Pons (tissue), 1 donor: ENCODE measurements around the gene TP53BP1.

Experiments used
- DNase-seq: peaks from one replicate; pipeline ENCODE4 v3.0.0-alpha.2; 2016; ENCODE audit warnings: low spot score

TP53BP1 gene

DNA sequence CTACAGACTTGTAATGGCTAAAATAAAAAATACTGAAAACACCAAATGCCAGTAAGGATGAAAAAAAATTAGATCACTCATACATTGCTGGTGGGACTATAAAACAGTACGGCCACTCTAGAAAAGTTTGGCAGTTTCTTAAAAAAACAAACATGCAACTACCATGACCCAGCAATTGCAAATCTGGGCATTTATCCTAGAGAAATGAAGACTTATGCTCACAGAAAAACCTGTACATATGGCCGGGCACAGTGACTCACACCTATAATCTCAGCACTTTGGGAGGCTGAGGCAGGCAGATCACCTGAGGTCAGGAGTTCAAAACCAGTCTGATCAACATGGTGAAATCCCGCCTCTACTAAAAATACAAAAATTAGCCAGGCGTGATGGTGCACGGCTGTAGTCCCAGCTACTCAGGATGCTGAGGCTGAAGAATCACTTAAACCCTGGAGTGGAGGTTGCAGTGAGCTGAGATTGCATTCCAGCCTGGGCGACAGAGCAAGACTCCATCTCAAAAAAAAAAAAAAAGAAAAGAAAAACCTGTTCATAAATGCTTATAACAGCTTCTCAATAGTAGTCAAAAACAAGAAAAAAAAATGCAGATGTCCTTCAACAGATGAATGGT is 5.6 kb downstream of the TP53BP1 start:
- no peak for DNase-seq

DNA sequence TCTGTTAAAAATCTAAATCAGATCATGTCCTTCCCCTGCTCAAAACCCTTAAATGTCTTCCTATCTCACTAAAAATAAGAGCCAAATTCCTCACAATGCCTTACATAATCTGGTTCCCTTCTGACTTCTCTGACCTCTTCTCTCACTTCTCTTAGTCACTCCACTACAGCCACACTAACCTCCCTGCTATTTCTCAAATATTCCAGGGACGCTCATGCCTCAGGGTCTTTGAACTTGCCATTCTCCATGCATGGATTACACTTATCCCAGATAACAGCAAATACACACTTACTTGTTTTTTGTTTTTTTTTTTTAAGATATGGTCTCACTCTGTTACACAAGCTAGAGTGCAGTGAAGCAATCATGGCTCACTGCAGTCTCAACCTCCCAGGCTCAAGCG is 8.5 kb downstream of the TP53BP1 start:
- no peak for DNase-seq

DNA sequence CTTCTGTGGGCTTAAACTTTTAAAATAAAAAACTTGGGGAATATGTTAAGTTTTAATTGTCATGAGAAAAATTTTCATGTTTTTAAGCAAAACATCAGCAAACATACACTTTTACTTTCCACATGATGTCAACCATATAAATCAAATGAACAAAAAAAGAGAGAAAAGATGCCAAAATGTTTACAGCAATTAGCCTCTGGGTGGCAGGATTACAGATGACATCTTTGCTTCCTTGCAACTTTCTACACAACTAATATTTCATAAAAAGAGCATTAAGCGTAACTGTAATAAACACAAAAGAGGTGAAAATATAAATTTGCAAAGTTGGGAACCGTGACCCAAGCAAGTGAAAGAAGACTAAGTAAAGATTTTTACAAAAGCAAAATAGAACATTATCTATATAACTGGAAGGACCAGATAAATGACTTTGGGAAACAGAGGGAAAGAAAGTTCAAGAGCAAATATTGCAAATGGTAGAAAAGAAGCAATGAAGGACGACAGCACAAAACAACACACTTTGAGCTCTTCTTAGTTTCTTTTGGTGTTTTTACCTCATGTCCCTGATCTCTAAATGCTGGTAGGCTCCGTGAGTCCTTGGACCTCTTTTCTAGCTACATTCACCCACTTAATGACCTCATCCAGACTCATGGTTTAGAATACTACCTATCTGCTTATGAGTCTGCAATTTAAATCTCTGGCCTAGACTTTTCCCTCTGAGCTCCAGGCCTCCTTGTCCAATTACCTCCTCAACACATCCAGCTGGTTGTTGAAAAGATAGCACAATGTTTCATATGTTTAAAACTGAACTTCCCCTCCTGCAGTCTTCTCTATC is 9.4 kb downstream of the TP53BP1 start:
- peak; percentile 59 for DNase-seq

DNA sequence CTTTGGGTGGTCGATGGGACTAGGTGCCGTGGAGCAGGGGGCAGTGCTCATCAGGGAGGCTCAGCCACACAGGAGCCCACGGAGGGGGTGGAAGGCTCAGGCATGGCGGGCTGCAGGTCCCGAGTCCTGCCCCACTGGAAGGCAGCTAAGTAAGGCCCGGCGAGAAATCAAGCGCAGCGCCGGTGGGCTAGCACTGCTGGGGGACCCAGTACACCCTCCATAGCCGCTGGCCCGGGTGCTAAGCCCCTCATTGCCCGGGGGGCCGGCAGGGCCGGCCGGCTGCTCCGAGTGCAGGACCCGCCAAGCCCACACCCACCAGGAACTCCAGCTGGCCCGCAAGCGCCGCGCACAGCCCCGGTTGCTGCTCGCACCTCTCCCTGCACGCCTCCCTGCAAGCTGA is 19.1 kb downstream of the TP53BP1 start:
- DNase-seq, result no peak

DNA sequence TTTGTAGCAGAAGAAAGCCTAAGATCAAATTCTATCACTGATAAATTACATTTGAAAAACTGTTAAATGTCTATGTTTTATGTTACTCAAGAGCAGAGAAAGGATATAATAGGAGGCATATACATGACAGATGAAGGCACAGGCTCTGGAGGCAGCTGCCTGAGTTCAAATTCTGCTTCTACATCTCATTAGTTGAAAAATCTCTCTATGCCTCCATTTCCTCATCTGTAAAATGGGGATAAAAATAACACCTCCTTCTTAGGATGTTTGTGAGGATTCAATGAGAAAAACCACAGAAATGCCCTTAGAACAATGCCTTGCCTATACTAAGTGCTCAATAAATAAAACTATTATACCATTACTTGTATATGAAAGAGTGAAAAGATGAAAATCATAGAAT is 21.0 kb downstream of the TP53BP1 start:
- DNase-seq, result no peak

DNA sequence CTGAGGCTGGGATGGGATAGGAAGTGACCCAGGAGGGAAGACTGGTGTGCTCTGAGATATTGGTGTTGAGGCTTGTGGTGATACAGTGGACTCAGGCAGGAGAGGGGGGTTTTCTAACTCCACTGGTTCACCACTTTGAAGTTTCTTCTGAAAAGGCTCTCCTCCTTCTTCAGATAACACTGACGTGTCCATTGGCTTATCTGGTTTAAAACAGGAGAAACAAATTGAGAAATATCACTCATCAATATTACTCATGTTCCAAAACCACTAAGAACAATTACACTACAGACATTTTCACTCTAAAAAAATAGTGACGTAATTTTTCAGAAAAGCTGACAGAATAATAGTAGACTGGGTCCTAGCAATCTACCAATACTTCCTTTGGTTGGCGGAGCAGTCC is 23.1 kb downstream of the TP53BP1 start:
- no peak for DNase-seq

DNA sequence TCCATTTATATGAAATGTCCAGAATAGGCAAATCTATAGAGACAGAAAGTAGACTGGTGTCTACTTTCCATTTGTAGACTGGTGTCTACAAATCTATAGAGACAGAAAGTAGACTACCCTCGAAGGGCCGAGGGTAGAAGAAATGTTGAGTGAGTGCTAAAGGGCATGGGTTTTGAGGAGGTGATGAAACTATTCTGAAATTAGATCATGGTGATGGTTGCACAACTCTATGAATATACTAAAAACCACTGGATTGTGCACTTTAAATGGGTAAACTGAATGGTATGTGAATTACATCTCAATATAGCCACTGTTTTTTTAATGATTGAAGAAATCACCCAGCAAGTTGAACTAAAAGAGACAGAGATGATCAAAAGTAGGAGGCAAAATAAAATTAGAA is 27.9 kb downstream of the TP53BP1 start:
- no peak for DNase-seq

DNA sequence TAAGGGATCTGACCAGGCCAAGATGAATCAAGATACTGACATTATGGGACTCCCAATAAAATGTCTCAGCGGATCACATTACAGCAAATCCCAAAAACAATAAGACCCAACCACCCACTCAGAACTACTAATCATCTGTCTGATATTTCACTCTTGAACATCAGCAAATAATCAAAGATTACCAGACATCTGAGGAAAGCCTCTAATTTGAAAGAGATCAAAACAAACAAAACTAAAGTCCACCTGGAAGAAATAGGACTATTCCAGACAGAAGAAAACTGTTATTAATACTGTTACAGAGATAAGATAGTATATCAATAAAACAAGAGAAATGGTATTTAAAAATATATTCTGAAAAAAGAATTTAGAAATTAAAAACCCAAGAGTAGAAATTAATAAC is 29.0 kb downstream of the TP53BP1 start:
- DNase-seq, result no peak

DNA sequence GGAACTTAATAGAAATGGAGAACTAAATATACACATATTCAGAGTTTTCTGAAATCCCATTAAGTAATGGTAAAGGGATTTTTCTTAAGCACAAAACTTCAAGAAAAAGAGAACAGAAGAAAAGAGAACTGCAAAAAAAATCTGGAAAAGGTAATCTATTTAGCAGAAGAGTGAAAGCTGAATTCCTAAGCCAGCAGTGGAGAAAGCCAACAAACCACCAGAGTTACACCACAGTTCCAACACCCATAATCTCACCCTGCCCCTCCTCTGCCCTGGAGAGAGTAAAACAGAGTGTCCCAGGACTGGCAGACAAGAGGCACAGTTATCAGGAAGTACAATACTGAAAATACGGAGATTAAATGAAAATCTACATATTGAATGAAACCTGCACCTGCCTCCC is 29.4 kb downstream of the TP53BP1 start:
- DNase-seq, result no peak

DNA sequence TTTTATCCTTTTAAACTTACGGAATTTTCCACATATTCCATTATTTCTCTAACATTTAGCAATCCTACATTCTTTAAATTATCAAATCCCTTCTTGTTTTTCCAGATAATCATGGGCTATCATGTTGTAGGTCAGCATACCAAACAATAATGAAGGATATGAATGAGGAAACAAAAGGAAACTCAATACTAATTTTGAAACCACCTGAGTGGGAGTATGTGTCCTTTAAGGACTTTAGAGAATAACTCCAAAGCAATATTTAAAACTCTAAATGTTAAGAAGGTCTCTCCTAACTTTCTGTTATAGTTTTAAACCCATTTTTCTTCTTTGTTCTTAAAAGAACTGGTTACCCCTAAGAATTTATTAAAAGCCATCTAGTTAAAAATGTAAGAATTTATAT is 43.0 kb downstream of the TP53BP1 start:
- no peak for DNase-seq

DNA sequence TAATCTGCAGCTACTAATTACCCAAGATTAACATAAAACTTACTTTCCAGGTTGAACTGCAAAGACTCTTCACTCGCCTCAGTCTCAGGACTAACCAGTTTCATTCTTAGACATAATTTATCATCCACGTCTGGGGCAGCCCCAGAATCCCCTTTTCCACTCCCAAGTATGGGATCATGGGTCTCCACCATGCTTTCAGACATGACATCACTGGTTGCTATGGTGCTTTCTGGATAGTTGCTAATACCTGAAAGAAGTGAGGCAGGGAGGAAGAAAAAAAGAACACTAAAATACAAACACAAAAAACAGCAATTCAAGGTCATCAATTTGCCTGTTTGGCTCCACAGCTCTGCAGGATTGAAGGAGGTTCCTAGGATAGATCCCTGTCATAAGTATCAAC is 46.6 kb downstream of the TP53BP1 start:
- DNase-seq, result no peak

DNA sequence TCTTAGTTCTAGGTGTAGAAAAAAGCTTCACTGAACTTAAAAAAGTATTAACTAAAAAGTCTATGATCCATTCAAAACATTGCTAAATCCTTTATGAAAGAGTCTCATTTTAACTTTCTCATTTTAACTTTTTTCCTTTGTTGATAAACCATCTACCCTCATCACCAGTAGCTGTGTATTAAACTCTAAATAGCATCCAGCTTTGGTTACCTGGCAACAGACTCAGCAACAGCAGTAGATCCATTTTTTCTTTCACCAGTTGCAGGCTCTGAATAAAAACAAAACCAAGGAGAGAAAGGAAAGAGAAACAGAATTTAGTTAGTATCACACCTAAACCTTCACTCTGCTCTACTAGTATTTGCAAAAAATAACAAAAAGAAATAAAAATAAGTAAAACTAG is 51.6 kb downstream of the TP53BP1 start:
- peak; percentile 19 for DNase-seq

DNA sequence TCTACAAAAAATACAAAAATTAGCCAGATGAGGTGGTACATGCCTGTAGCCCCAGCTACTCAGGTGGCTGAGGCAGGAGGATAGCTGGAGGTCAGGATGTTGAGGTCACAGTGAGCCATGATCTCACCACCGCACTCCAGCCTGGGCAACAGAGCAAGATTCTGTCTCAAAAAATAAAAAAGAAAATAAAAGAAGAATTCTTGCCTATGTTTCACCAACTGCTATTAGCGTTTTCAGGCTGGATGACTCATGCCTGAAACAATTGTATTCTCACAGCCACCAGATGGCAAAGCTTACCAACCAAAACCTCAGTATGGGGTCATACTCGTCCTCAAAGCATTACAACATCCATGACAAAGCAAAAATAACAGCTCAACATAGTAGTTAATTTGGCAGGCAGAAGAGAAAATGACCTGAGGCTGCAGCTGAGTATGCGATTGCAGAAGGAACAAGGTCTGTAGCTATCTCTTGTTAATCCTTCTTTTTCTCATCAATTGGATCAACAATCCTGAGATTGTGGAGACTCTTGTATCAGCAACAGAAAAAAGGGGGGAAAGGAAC is 52.2 kb downstream of the TP53BP1 start:
- peak; percentile 97 for DNase-seq

DNA sequence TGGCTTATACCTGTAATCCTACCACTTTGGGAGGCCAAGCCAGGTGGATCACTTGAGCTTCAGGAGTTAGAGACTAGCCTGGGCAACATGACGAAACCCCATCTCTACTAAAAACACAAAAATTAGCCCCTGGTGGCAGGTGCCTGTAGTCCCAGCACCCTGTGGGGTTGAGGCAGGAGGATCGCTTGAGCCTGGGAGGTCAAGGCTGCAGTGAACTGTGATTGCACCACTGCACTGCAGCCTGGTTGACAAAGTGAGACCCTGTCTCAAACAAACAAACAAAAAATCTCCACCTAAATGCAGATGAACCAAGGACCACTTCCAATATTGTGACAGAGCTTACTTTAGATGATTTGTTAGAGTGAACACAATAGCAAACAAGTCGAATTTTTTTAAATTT is 53.7 kb downstream of the TP53BP1 start:
- DNase-seq, result no peak

DNA sequence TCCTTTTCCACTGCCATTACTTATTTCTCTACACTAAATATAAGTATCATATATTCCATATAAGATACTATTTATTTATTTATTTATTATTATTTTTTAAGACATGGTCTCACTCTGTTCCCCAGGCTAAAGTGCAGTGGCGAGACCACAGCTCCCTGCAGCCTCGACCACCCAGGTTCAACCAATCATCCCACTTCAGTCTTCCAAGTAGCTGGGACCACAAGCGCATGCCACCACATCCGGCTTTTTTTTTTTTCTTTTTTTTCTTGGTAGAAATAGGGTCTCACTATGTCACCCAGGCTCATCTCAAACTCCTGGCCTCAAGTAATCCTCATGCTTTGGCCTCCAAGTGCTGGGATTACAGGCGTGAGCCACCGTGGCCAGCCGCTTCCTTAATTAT is 56.6 kb downstream of the TP53BP1 start:
- DNase-seq, result no peak

DNA sequence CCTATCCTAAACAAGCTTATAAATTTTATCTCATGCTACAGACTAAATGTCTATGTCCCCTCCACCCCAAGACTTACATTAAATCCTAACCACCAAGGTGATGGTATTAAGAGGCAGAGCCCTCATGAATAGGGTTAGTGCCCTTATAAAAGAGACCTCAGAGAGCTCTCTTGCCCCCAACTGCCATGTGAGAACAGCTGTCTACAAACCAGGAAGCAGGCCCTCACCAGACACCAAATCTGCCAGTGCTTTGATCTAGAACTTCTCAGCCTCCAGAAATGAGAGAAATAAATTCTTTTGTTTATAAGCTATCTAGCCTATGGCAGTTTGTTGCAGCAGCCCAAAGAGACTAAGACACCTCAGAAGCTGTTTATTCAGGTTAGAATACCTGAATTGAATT is 58.5 kb downstream of the TP53BP1 start:
- no peak for DNase-seq

DNA sequence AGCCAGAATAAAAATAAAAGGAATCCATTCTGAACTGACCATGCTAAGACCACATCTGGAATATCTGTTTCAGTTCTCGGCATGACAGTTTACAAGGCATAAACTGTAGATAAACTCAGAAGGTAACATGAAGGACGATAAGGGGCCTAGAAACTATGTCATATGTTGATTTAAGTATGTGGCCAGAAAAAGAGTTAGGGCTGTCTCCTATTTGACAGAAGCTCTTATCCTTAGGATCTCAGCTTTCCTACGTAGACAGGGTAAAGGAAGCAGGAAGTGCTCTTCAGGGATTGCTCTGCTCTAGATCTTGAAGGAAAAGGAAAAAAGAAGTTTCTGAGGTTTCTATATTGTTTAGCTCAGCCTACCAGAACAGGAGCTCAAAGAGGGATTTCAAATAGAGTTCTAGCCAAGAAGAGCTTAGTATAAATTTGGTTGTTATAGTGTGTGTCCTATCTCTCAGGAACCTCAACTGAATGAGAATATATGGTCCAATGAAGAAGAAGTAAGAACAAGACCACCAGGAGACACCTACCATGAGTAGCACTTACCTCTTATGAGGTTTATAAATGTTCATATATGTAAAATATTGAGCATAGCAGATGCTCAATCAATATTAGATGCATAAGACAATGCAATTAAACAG is 59.2 kb downstream of the TP53BP1 start:
- DNase-seq, result no peak

DNA sequence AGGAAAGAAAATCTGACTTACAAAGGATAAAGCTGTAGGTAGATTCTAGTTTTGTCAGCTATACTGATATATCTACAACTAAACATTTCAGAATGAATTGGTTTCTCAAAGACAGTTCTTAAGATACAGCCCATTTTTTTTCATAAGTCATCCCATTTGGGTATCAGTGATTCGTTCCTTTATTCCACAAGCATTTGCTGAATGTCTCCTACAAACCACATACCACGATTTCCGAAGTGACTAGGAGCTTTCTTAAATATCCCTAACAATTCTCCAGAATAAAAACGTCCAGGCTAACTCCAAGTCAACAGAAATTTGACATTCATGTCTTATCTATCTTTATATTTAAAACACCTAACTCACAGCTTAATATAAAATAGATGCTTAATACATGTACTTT is 59.8 kb downstream of the TP53BP1 start:
- DNase-seq, result no peak

DNA sequence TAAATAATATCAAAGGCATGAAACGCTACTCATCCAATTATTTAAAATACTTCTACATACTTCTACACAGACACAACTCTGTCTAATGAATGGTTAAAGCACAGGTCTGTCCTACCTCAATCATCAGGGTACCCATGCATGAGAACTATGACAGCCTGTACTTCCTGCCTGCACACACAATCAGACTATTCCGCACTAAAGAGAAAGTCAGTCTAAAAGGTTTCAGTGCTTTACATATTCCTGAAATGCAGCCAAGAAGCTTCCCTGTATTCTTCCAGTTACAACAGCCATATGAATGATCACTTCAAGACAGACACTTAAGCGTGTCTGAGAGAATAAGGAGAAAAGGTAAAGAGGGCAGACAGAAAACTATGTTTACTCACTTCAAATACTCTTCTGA is 63.3 kb downstream of the TP53BP1 start:
- DNase-seq, result no peak

DNA sequence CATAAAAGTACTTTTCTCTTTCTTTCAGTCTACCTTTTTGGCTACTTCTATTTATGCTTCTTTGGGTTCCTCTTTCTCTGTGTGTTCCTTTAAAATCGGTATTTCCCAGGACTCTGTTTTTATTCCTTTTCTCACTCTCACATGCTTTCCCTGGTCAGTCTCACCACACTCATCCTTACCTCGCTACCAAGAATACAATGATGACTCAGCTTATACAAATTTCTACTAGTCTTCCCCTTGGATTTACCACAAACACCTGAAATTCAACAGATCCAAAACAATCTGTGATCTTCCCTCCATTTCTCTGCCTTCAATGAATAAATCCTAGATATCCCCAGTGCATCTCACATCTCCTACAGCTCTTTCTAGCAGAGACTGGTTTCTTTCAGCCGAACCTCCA is 69.2 kb downstream of the TP53BP1 start:
- no peak for DNase-seq

DNA sequence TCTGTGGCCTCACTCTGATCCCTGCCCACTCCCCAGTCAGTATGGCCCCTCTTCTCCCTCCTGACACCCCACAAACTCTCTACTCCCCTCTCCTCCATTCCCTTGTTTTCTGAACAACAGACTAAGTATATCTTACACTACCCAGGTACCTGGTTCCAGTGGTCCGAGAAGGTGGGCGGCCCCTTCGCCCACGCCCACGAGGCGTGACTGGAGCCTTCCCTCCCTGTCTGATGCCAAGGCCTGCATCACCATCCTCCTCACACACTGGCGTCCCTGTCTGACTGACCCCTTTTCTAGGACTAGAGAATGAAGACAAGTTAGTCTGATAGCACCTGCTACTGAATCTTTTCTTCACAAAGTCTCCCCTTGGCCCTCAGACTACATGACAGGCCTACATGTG is 72.1 kb downstream of the TP53BP1 start:
- DNase-seq, result no peak

DNA sequence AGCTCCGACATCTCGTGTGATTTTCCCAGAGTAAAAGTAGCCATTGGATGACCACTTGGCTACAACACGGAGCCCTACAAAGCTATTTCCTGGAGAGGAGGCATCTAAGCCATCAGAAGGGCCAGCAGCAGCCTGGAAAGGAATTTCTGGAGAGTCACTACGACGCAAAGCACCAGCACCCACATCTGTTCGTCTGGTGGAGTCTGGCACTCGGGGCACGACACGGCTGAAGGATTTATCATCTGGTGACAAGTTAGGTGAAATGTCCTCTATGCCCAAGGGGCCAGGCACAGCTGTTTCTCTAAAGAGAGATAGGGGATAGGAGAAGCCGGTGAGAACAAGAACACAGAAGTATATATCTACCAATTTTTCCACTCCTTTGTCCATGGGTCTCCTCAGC is 72.5 kb downstream of the TP53BP1 start:
- DNase-seq, result no peak

DNA sequence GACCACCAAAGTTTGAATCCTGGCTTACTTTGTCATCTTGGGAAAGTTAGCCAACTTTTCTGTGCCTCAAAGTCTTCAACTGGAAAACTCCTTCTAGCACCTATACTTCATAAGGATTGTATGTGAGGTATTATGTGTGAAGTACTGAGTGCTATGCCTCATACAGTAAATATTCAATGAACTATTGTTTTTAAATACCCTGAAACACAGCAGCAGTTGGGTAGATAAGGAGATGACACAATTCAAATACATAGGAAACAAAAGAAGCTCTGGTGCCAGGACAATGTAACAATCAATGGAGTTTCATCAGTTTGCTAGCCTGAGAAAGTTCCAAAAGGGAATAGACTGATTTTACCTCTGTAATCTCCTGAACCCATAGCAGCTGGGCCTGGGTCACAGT is 78.8 kb downstream of the TP53BP1 start:
- no peak for DNase-seq
